Progenitor cell of endocrine pancreas (in vitro differentiated cells): ENCODE results near the gene DPP3. TPM values are rescaled to one million over a fixed set of nuclear protein-coding genes. Genes with fewer than 3 reads are reported as not detected.
A peak's percentile ranks its signal among the peaks of the same experiment; 100 is the strongest.
"Not testable (repeated sequence)": the region's sequence is repeated elsewhere in the genome, so short reads cannot be mapped to it uniquely, and the experiment has no call there.

Experiments
- DNase-seq: peaks from one replicate; pipeline ENCODE4 v3.0.0; 2021; ENCODE audit warnings: low spot score; ENCODE audit not compliant: unreplicated experiment
- H3K27ac Mint-ChIP-seq: 2 replicates; pipeline ENCODE4 v1.8.0; 2021; ENCODE audit warnings: mild to moderate bottlenecking, moderate library complexity, mixed read lengths
- H3K27me3 Mint-ChIP-seq: 2 replicates; pipeline ENCODE4 v1.8.0; 2021; ENCODE audit warnings: mixed read lengths
- H3K36me3 Mint-ChIP-seq: 2 replicates; pipeline ENCODE4 v1.8.0; 2022; ENCODE audit warnings: mixed read lengths; ENCODE audit not compliant: insufficient read depth
- H3K4me1 Mint-ChIP-seq: 2 replicates; pipeline ENCODE4 v1.8.0; 2021; ENCODE audit warnings: low read depth, mixed read lengths
- H3K4me3 Mint-ChIP-seq: 2 replicates; pipeline ENCODE4 v1.8.0; 2021; ENCODE audit warnings: low read depth, mild to moderate bottlenecking, moderate library complexity, mixed read lengths
- H3K9me3 Mint-ChIP-seq: 2 replicates; pipeline ENCODE4 v1.8.0; 2021; ENCODE audit warnings: low read depth, mixed read lengths
- total RNA-seq: library from RNA; stranded (reverse); gene quantifications from 2 replicates; pipeline ENCODE4 v1.2.1, GENCODE V29; 2021
- TF ChIP-seq, protein P1 (sequence below): fragments of 200-600 bp; sonication (generic); IDR thresholded peaks from one replicate; pipeline ENCODE4 v1.5.0; 2021; ENCODE audit warnings: antibody characterized with exemption, mild to moderate bottlenecking; ENCODE audit not compliant: unreplicated experiment

Gene DPP3
- total RNA-seq, 1 donor from 2014 or later: 78.7 TPM

GRCh38 chr11:66459138-66459778 lies 21.0 kb upstream of the DPP3 start:
- DNase-seq: no peak
- no peak overlapping the region for H3K27ac Mint-ChIP-seq
- no peaks in the 10 kb centered on the region for H3K4me1 Mint-ChIP-seq
- no peaks in the 10 kb centered on the region for H3K36me3 Mint-ChIP-seq
- H3K27me3 Mint-ChIP-seq: peaks cover 12% of the 10 kb centered on the region
- no peak overlapping the region for H3K4me3 Mint-ChIP-seq
- H3K9me3 Mint-ChIP-seq: no peaks in the 10 kb centered on the region
- TF ChIP-seq, protein P1, sequence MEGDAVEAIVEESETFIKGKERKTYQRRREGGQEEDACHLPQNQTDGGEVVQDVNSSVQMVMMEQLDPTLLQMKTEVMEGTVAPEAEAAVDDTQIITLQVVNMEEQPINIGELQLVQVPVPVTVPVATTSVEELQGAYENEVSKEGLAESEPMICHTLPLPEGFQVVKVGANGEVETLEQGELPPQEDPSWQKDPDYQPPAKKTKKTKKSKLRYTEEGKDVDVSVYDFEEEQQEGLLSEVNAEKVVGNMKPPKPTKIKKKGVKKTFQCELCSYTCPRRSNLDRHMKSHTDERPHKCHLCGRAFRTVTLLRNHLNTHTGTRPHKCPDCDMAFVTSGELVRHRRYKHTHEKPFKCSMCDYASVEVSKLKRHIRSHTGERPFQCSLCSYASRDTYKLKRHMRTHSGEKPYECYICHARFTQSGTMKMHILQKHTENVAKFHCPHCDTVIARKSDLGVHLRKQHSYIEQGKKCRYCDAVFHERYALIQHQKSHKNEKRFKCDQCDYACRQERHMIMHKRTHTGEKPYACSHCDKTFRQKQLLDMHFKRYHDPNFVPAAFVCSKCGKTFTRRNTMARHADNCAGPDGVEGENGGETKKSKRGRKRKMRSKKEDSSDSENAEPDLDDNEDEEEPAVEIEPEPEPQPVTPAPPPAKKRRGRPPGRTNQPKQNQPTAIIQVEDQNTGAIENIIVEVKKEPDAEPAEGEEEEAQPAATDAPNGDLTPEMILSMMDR: no peak

DNA sequence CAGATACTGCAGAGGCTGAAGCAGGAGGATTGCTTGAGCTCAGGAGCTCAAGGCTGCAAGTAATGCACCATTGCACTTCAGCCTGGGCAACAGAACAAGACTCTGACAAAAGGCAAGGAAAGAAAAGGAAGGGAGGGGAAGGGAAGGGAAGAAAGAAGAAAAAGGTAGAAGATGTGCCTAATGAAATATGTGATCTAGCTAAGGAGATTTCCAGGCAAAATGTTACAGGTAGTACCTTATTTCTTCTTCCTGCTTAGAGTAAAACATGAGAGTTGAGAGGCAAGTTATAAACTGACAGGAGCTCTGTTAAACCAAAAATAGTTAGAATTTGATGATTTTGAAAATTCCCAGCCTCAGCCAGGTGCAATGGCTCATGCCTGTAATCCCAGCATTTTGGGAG lies 18.2 kb upstream of the DPP3 start:
- peaks cover 7% of the 10 kb centered on the region for H3K27me3 Mint-ChIP-seq
- TF ChIP-seq, protein P1: no peak
- H3K4me3 Mint-ChIP-seq: no peak overlapping the region
- no peaks in the 10 kb centered on the region for H3K36me3 Mint-ChIP-seq
- H3K4me1 Mint-ChIP-seq: no peaks in the 10 kb centered on the region
- H3K9me3 Mint-ChIP-seq: no peaks in the 10 kb centered on the region
- H3K27ac Mint-ChIP-seq: no peak overlapping the region
- DNase-seq: no peak

DNA sequence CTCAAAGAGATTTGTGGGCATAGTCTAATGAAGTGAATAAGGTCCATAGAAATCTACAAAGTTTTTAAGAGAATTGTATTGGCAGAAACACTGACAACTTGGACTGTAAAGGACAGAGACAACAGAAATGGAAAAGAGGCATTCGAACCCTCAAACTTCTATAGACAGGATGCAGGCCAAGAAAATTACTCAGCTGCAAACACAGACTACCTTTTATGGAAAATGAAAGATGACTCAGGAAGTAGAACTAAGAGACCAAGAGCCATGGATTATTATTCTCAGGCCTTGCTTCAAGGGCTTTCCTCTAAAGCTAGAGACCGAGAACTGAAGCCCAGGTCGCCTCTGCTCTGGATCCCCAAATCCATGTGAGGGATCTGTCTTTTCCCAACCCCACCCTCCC lies 17.3 kb upstream of the DPP3 start:
- TF ChIP-seq, protein P1: no peak
- H3K27me3 Mint-ChIP-seq: peaks cover 7% of the 10 kb centered on the region
- no peak overlapping the region for H3K27ac Mint-ChIP-seq
- no peak for DNase-seq
- no peak overlapping the region for H3K4me3 Mint-ChIP-seq
- no peaks in the 10 kb centered on the region for H3K9me3 Mint-ChIP-seq
- peaks cover 3% of the 10 kb centered on the region for H3K4me1 Mint-ChIP-seq
- H3K36me3 Mint-ChIP-seq: no peaks in the 10 kb centered on the region

DNA sequence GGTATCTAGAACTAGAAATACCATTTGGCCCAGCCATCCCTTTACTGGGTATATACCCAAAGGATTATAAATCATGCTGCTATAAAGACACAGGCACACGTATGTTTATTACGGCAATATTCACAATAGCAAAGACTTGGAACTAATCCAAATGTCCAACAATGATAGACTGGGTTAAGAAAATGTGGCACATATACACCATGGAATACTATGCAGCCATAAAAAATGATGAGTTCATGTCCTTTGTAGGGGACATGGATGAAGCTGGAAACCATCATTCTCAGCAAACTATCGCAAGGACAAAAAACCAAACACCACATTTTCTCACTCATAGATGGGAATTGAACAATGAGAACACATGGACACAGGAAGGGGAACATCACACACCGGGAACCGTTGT lies 16.1 kb upstream of the DPP3 start:
- H3K27ac Mint-ChIP-seq, H3K9me3 Mint-ChIP-seq: not testable (repeated sequence)

GRCh38 chr11:66464916-66465315 lies 15.3 kb upstream of the DPP3 start:
- no peak for DNase-seq
- peak overlapping the region; percentile 47 for H3K4me3 Mint-ChIP-seq

More for the DNA sequence above, 16.1 kb upstream of the DPP3 start:
- not testable (repeated sequence) for H3K36me3 Mint-ChIP-seq, DNase-seq, H3K4me1 Mint-ChIP-seq, H3K27me3 Mint-ChIP-seq, H3K4me3 Mint-ChIP-seq

More at GRCh38 chr11:66464916-66465315, 15.3 kb upstream of the DPP3 start:
- H3K27me3 Mint-ChIP-seq: peaks cover 7% of the 10 kb centered on the region
- no peaks in the 10 kb centered on the region for H3K36me3 Mint-ChIP-seq
- H3K4me1 Mint-ChIP-seq: peaks cover 4% of the 10 kb centered on the region
- TF ChIP-seq, protein P1: no peak
- no peaks in the 10 kb centered on the region for H3K9me3 Mint-ChIP-seq
- no peak overlapping the region for H3K27ac Mint-ChIP-seq
